K562 (cell line): ENCODE measurements around the gene GARRE1. TPM values are rescaled to one million over a fixed set of nuclear protein-coding genes. Genes with fewer than 3 reads are reported as not detected.
A peak's percentile ranks its signal among the peaks of the same experiment; 100 is the strongest.

ENCODE experiments used
- DPF2 ChIP-seq: fragments of 450-650 bp; IDR thresholded peaks from 2 replicates; pipeline ENCODE4 v1.6.1; 2016
- KLF10 ChIP-seq: fragments of 250-450 bp; sonication (Bioruptor Pico); IDR thresholded peaks from 2 replicates; pipeline ENCODE4 v1.6.1; 2021; ENCODE audit warnings: matching md5 sums
- MBD1 ChIP-seq: fragments of 250-450 bp; sonication (Bioruptor Pico); IDR thresholded peaks from 2 replicates; pipeline ENCODE4 v1.8.0; 2022; ENCODE audit warnings: inconsistent platforms
- NFATC3 ChIP-seq: fragments of 450-650 bp; IDR thresholded peaks from 2 replicates; pipeline ENCODE4 v1.6.1; 2017; ENCODE audit warnings: mild to moderate bottlenecking
- PATZ1 ChIP-seq: fragments of 250-450 bp; sonication (Bioruptor Pico); IDR thresholded peaks from 2 replicates; pipeline ENCODE4 v1.5.0; 2020; ENCODE audit warnings: mild to moderate bottlenecking, borderline replicate concordance
- PHB ChIP-seq: fragments of 250-450 bp; sonication (Bioruptor Pico); IDR thresholded peaks from 2 replicates; pipeline ENCODE4 v1.5.0; 2021
- PHTF2 ChIP-seq: fragments of 250-450 bp; sonication (Bioruptor Pico); IDR thresholded peaks from 2 replicates; pipeline ENCODE4 v1.5.0; 2021; ENCODE audit warnings: mild to moderate bottlenecking
- SMAD3 ChIP-seq: fragments of 450-650 bp; formaldehyde crosslinking; conservative IDR thresholded peaks from 2 replicates; pipeline ENCODE4 v1.4.0; 2020; ENCODE audit warnings: mild to moderate bottlenecking
- TEAD1 ChIP-seq, 2 experiments: fragments of 450-650 bp in 1 of 2; sonication (generic) in 1 of 2; formaldehyde crosslinking; IDR thresholded peaks; 2 replicates each; pipeline versions ENCODE4 v1.4.0 to v1.8.0; 2020 to 2022; ENCODE audit warnings: mild to moderate bottlenecking in 2 of 2, missing genetic modification reagents in 1 of 2
- WHSC1 ChIP-seq: IDR thresholded peaks from one replicate; pipeline ENCODE4 v1.6.1; 2012; ENCODE audit warnings: low read length, control low read depth, inconsistent platforms
- ZC3H11A ChIP-seq: IDR thresholded peaks from 2 replicates; pipeline ENCODE4 v1.6.1; 2012; ENCODE audit warnings: low read depth, low read length, improper control_type of control experiment
- ZNF592 ChIP-seq: fragments of 450-650 bp; IDR thresholded peaks from 2 replicates; pipeline ENCODE4 v1.6.1; 2017; ENCODE audit warnings: antibody characterized with exemption, mild to moderate bottlenecking
- polyA plus RNA-seq, 8 experiments: library from polyadenylated mRNA; depleted of rRNA in 4 of 8; stranded (reverse) in 5 of 8; unstranded in 3 of 8; fragments of >200 nt; fragmentation: Nextera tagmentation in 2 of 8; fragmentation: Illumina TruSeq in 1 of 8; extraction: Ambion mirVana in 2 of 8; extraction: Trizol in 1 of 8; gene quantifications; 2 replicates each; pipeline versions ENCODE4 v1.2.1 to v1.2.3, GENCODE V29; 2011 to 2014; ENCODE audit warnings: inconsistent platforms in 1 of 8, missing spikeins in 1 of 8
- total RNA-seq, 7 experiments: library from RNA; depleted of rRNA in 6 of 7; stranded (reverse); fragments of >200 nt in 6 of 7; fragmentation: Illumina TruSeq in 2 of 7; extraction: Trizol in 2 of 7; gene quantifications; 2 replicates each; pipeline versions ENCODE4 v1.2.1 to v1.2.3, GENCODE V29; 2011 to 2021; ENCODE audit warnings: low replicate concordance in 1 of 7

Gene GARRE1
- total and polyA plus RNA-seq, 9 of the 15 experiments (the other 6 are each of a cell fraction or from before 2014, with no cell fraction given), result 1.6 to 12.8 (median 7.5) TPM

- TF ChIP-seq MBD1 (CRISPR knock-in tag) (no peak), SMAD3 (CRISPR knock-in tag) (no peak), PHB (no peak), PHTF2 (no peak), WHSC1 (no peak), ZC3H11A (no peak), PATZ1 (CRISPR knock-in tag) (no peak), DPF2 (no peak; the same call in 1 of the 2 replicates), TEAD1 (CRISPR knock-in tag; IDR thresholded peaks at IDR 0.05) (no peak), NFATC3 (no peak), ZNF592 (0 out of 2 replicates have a peak, but pooled peaks have one; percentile 25), KLF10 (no peak)
Measured at GRCh38 chr19:34254698-34255432, 511 bp downstream of the GARRE1 start (continued).
